Mucosa of rectum (tissue), 2 donors: ENCODE results near the gene KARS1.
"Not testable (repeated sequence)": the region's sequence is repeated elsewhere in the genome, so short reads cannot be mapped to it uniquely, and the experiment has no call there.

Source experiments
- H3K27ac ChIP-seq, 2 donors: one replicate each; pipeline ENCODE4 v1.7.0; 2013; ENCODE audit warnings: inconsistent platforms in 2 of 2, low read depth in 2 of 2, low read length in 2 of 2
- H3K27me3 ChIP-seq, 2 donors: one replicate each; pipeline ENCODE4 v1.7.0; 2013; ENCODE audit warnings: low read length in 2 of 2; ENCODE audit not compliant: control insufficient read depth in 2 of 2, insufficient read depth in 2 of 2
- H3K36me3 ChIP-seq, 2 donors: one replicate each; pipeline ENCODE4 v1.7.0; 2013; ENCODE audit warnings: low read length in 2 of 2; ENCODE audit not compliant: control insufficient read depth in 2 of 2, insufficient read depth in 2 of 2
- H3K4me1 ChIP-seq, 2 donors: one replicate each; pipeline ENCODE4 v1.7.0; 2013; ENCODE audit warnings: low read length in 2 of 2, mild to moderate bottlenecking in 1 of 2; ENCODE audit not compliant: control insufficient read depth in 2 of 2, insufficient read depth in 2 of 2
- H3K4me3 ChIP-seq, 2 donors: one replicate each; pipeline ENCODE4 v1.7.0; 2013; ENCODE audit warnings: low read length in 2 of 2
- H3K9ac ChIP-seq, 2 donors: one replicate each; pipeline ENCODE4 v1.7.0; 2013; ENCODE audit warnings: low read length in 2 of 2, low read depth in 1 of 2, mild to moderate bottlenecking in 1 of 2
- H3K9me3 ChIP-seq, 2 donors: one replicate each; pipeline ENCODE4 v1.7.0; 2013; ENCODE audit warnings: low read length in 2 of 2; ENCODE audit not compliant: control insufficient read depth in 2 of 2
- donor health status: healthy.
- donor health status: Normal muscosa, but diverticular disease.

KARS1 gene

DNA sequence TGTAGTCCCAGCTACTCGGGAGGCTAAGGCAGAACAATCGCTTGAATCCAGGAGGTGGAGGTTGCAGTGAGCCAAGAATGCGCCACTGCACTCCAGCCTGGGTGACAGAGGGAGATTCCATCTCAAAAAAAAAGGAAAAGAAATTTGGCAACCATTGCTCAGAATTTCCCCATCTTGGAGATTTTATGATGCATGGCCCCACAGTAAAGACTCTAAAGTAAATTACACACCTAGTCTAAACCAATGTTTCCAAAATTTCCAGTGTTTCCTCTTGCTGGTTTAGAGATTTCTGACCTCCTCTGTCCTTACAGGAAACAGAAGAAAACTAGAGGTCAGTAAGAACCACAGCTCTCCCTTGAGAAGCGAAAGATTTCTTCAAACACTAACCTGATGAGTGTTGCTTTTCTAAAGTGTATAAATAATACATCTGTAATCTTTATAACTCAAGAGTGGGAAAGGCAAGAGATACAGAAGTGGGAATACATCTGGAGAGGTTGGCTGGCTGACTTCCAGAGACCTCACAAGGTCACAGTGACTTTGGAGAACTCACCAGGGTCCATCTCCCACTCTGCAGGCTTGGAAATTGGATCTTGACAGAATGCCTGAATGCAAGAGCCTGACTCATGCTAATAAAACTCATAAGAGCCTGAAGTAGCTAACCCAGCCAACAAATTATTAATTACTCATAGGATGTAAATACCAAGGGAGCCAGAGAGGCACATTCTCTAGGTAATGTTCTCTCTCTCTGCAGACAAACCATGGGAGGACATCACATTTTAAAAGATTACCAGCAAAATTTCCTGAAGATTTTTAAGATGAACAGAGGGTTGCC is 33.2 kb downstream of the KARS1 start:
- Histone ChIP-seq H3K36me3 (peaks cover 30 to 47% of the 10 kb centered on the region in 2 donors), H3K4me1 (no peaks in the 10 kb centered on the region), H3K9me3 (no peaks in the 10 kb centered on the region), H3K27ac (no peak overlapping the region), H3K4me3 (no peak overlapping the region), H3K9ac (no peak overlapping the region), H3K27me3 (no peaks in the 10 kb centered on the region)

DNA sequence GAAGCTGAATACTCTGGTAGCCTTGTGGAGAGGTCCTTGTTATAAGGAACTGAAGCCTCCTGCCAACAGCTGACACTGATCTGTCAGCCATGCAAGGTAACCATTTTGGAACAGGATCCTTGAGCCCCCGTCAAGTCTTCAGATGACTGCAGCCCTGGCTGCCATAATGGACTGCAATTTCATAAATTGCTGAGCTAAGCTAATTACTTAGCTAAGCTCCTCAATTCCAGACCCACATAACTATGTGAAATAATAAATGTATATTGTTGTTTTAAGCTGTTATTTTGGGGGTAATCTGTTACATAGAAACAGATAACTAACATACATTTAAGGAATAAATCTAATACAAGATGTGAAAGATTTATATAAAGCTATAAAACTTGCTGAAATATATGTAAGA is 41.0 kb downstream of the KARS1 start:
- H3K4me1 ChIP-seq, result no peaks in the 10 kb centered on the region
- no peaks in the 10 kb centered on the region for H3K9me3 ChIP-seq
- H3K36me3 ChIP-seq, result peaks cover 30 to 45% of the 10 kb centered on the region in 2 donors
- no peak overlapping the region for H3K4me3 ChIP-seq
- no peak overlapping the region for H3K27ac ChIP-seq
- no peaks in the 10 kb centered on the region for H3K27me3 ChIP-seq
- no peak overlapping the region for H3K9ac ChIP-seq

DNA sequence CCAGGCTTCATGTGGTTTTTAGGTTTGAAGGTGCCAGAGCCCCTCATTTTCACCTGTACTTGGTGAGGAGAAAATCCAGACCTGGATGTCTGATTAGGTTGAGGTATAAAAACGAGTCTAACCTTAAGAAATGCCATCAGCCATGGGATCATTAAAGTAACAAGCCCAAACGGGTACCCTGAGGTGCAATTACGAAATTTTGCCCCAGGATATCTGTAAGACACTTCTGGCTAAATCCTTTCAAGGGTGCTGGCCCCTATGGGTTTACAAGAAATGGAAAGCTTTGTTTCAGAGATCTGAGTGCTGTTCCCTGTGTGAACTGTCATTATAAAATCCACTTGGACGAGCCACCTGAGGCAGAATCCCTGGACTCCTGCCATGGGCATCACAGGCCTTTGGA is 44.2 kb downstream of the KARS1 start:
- Histone ChIP-seq H3K27me3 (no peaks in the 10 kb centered on the region), H3K27ac (no peak overlapping the region), H3K36me3 (peaks cover 26 to 41% of the 10 kb centered on the region in 2 donors), H3K4me1 (peaks cover 0 to 3% of the 10 kb centered on the region in 2 donors), H3K4me3 (no peak overlapping the region), H3K9me3 (no peaks in the 10 kb centered on the region), H3K9ac (no peak overlapping the region)

DNA sequence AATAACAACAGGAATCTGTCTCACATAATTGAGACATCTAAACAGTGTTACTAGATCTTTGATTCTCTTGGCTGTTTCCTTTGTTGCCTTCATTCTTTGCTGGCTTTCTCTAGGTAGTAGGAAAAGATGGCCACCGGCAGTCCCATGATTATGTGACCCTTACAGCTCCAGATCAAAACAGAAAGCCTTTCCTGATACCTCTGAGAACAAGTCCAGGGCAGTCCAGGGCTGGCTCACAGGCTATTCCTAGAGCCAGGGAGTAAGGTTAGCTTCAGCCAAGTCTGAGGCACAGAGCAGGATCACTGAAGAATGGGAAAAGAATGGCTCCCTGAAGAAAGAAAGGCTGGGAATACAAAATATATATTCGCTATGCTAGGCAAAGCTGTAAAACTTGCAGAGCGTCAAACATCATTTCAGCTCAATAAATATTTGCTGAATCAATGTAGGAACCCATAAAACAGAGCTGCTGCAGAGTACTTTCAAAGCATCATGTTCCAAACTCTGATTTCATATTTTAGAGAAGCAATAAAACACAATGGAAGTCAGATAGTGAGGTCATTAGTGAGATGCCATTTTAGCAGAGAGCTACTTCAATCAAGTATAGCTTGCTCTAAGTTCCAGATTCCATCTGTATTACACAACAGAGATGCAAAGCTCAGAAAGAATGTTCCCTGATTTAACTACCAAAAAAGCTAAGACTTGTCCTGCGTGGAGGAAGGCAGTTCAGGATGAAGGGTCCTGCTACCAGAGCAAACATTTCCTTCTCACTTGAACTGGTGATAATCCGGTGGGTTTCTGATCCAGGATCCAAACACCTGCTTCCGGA is 47.8 kb downstream of the KARS1 start:
- Histone ChIP-seq H3K9me3 (no peaks in the 10 kb centered on the region), H3K27me3 (no peaks in the 10 kb centered on the region), H3K27ac (no peak overlapping the region), H3K4me3 (no peak overlapping the region), H3K9ac (no peak overlapping the region), H3K36me3 (peaks cover 23 to 38% of the 10 kb centered on the region in 2 donors), H3K4me1 (peaks cover 0 to 3% of the 10 kb centered on the region in 2 donors)

DNA sequence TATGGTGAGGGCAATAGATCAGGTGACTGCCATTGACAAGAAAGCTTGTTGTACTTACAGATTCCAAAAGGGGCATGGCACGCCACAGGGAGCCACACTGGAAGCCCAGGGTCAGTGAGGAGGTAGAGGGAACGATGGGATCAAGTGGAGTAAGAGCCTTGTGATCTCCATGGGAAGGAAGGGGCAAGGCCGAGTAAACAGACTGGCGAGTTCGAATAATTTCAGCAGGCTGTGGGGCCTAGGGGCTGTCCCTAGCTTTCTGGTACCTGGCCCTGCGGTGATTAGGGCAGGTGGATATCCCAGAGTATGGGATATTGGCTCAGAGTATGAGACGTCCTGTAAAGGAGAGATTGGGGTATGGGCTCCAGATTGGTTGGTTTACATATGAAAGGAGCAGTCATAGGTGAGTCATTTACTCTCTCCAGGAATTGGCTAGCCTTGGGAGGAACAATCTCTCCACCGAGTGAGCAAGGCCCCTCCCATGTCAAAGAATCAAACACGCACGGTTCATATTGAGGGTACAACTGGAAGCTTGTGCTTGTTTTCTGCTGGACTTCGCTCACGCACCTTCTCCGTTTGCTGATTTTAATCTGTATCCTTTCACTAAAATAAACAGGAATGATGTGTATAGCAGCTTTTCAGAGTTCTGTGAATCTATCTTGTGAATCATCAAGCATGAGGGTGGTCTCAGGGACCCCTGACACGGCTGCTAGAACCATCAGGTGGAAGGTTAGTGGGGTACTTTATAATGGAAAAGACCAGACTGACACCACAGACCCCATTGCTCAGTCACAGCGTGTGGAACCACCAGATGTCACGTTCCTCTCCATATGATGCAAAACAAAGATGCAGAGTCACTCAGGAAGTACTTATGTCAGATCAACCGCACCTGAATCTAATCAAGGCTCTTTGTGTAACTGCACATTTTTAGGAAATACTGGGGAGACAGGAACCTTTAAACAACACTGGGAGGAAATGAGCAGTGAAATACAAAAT is 53.3 kb downstream of the KARS1 start:
- H3K4me1 ChIP-seq, result no peaks in the 10 kb centered on the region
- H3K27me3 ChIP-seq, result no peaks in the 10 kb centered on the region
- no peak overlapping the region for H3K27ac ChIP-seq
- no peak overlapping the region for H3K4me3 ChIP-seq
- H3K9me3 ChIP-seq, result no peaks in the 10 kb centered on the region
- H3K36me3 ChIP-seq, result peaks cover 0 to 9% of the 10 kb centered on the region in 2 donors
- H3K9ac ChIP-seq, result no peak overlapping the region

DNA sequence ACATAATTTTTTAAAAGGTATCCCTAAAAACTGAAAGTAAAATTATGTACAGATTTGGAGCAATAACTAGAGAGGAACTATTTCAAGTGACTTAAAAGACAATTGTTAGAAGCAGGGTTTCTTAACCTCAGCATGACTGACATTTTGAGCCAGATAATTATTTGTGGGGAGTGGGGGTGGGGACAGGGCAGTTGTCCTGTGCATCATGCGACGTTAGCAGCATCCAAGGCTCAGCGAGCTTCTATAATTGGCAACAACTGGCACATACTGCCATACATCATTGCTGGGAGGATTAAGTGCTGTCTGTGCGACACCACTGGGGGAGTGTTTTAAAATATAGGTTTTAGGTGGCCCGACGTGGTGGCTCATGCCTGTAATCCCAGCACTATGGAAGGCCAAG is 54.2 kb downstream of the KARS1 start:
- Histone ChIP-seq H3K4me3 (no peak overlapping the region), H3K36me3 (peaks cover 0 to 9% of the 10 kb centered on the region in 2 donors), H3K4me1 (no peaks in the 10 kb centered on the region), H3K9ac (no peak overlapping the region), H3K27ac (no peak overlapping the region), H3K9me3 (no peaks in the 10 kb centered on the region), H3K27me3 (no peaks in the 10 kb centered on the region)

DNA sequence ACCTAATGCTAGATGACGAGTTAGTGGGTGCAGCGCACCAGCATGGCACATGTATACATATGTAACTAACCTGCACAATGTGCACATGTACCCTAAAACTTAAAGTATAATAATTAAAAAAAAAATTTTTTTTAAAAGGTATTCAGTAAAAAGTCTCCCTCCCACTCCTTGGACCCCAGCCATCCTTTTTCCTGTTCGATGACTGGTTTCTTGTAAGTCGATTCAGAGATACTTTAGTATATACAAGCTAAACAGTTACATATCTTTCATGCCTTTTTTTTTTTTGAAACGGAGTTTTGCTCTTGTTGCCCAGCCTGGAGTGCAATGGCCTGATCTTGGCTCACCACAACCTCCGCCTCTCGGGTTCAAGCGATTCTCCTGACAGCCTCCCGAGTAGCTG is 55.5 kb downstream of the KARS1 start:
- H3K4me1 ChIP-seq, H3K9me3 ChIP-seq, H3K27ac ChIP-seq, H3K4me3 ChIP-seq, H3K36me3 ChIP-seq, H3K27me3 ChIP-seq, H3K9ac ChIP-seq: not testable (repeated sequence)

DNA sequence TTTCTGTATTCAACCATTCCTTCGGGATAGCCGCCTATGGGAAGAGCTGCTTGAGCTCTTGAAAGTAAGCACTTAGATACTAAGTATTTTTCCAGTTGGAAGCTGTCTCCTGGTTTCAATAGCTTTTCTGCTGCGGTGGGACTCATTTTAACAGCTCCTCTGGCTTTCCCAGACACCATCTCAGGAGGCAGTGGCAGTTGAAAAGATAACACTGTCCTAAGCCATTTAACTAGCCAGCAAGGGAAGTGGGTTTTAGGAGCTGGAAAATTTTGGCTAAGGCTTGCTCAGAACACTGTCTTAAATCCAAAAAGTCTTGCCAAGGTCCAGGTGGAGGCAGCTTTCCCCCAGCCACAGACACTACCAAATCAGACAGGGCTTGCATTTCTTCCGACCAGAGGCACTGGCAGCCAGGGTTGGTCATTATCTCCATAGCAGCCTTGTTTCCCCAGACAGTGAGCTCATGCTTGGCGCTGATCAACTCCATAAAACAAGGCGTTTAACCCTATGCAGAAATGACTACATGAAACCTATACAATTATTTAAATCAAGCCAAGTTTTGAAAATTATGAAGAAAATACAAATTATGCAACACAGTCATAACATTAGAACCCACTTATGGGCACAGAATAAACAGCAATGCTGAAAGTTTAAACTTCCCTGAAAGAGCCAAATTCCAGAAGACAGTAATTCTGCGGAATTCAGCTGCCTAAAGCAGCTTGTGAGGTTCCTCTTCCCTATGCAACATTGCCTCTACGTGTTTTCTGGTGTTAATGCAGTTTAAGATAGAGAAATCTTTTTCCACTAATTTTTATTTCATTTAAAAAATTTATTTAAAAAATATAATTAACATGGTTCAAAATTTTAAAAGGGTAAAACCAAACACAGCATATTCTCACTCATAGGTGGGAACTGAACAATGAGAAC is 56.3 kb downstream of the KARS1 start:
- Histone ChIP-seq H3K27ac (peak overlapping the region; percentile 29 to 62), H3K9ac (no peak overlapping the region), H3K4me1 (no peaks in the 10 kb centered on the region), H3K4me3 (no peak overlapping the region), H3K27me3 (no peaks in the 10 kb centered on the region), H3K36me3 (no peaks in the 10 kb centered on the region), H3K9me3 (no peaks in the 10 kb centered on the region)

DNA sequence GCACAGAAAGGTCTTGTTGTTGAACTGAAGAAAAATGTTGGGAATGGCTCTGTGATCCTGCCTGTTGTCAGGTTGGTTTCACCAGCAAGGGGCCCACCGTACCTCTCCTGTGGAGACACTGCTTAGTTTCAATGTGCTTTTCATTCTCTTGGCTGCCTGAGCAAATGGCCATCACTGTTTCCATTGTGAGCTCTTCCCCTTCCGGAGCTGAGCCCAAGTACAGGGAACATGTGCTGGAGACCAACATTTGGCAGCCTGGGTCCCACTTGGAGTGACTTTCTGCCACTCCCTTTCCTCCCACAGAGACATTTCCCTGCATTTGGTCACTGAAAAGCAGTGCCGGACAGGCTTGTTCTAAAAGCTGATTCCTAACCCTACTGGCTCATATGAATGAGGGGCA is 58.2 kb downstream of the KARS1 start:
- Histone ChIP-seq H3K4me3 (no peak overlapping the region), H3K9me3 (no peaks in the 10 kb centered on the region), H3K4me1 (no peaks in the 10 kb centered on the region), H3K27ac (peak overlapping the region in 1 of 2 donors; percentile 20), H3K36me3 (no peaks in the 10 kb centered on the region), H3K9ac (no peak overlapping the region), H3K27me3 (no peaks in the 10 kb centered on the region)
